Hepatocyte (in vitro differentiated cells): ENCODE data around the gene SRPK3.

Experiments
- CTCF ChIP-seq: fragments of 200-600 bp; sonication (generic); IDR thresholded peaks from 2 replicates; pipeline ENCODE4 v1.5.1; 2016; ENCODE audit warnings: antibody characterized with exemption, mild to moderate bottlenecking; ENCODE audit not compliant: poor library complexity
- EZH2 ChIP-seq: fragments of 200-600 bp; sonication (generic); IDR thresholded peaks from 2 replicates; pipeline ENCODE4 v1.6.1; 2016; ENCODE audit warnings: antibody characterized with exemption, mild to moderate bottlenecking, borderline replicate concordance
- EZH2phosphoT487 ChIP-seq: fragments of 200-600 bp; sonication (generic); IDR thresholded peaks from one replicate; pipeline ENCODE4 v1.6.1; 2018; ENCODE audit warnings: antibody characterized with exemption, mild to moderate bottlenecking, low read depth, moderate library complexity; ENCODE audit not compliant: unreplicated experiment, severe bottlenecking

GRCh38 chrX:153764786-153765137 lies 16.1 kb upstream of the SRPK3 start:
- no peak for TF ChIP-seq EZH2
- TF ChIP-seq CTCF: no peak
- no peak for TF ChIP-seq EZH2phosphoT487
